Endothelial cell of umbilical vein (primary cell): ENCODE results near the gene PTDSS2. TPM values are rescaled to one million over a fixed set of nuclear protein-coding genes. Genes with fewer than 3 reads are reported as not detected.

Experiments
- BruUV-seq: library from RNA; stranded (reverse); fragments of 400-500 nt; replicated peaks from 2 replicates; lab custom pipeline; 2021; lab: Mats Ljungman, UMichigan
- CTCF ChIA-PET: fragments of 300-600, 350-600 bp; sonication (Branson Sonifier 250); formaldehyde crosslinking; loops from one replicate; lab custom pipeline; 2021; ENCODE audit warnings: antibody characterized with exemption, inconsistent platforms; lab: Charles Lee
- POLR2A ChIA-PET: fragments of 300-600, 350-600 bp; sonication (Branson Sonifier 250); formaldehyde crosslinking; loops from one replicate; lab custom pipeline; 2021; ENCODE audit warnings: antibody characterized with exemption, inconsistent platforms; lab: Charles Lee
- DNase-seq: peaks from one replicate; pipeline ENCODE4 v3.0.0-alpha.2; 2011; ENCODE audit warnings: low read depth, low spot score
- FAIRE-seq: peaks from 2 replicates; lab custom pipeline; 2011; peaks lifted over from hg19 to GRCh38; lab: Jason Lieb, UNC
- H2AFZ ChIP-seq: 2 replicates; pipeline ENCODE4 v1.6.0; 2012; ENCODE audit warnings: low read depth, low read length, control low read depth, inconsistent platforms
- H3K27ac ChIP-seq: 2 replicates; pipeline ENCODE4 v1.5.1; 2011; ENCODE audit warnings: low read depth, mild to moderate bottlenecking, control low read depth, low read length, moderate library complexity; ENCODE audit not compliant: insufficient read depth
- H3K27me3 ChIP-seq, 2 experiments: 2 replicates each; pipeline versions ENCODE4 v1.6.0 to v1.6.1; 2011; ENCODE audit warnings: low read length in 2 of 2, mixed read lengths in 1 of 2; ENCODE audit not compliant: control insufficient read depth in 2 of 2, insufficient read depth in 2 of 2
- H3K36me3 ChIP-seq, 2 experiments: 2 replicates in 1 of 2; 3 replicates in 1 of 2; pipeline ENCODE4 v1.5.1; 2011; ENCODE audit warnings: low read length in 2 of 2, mild to moderate bottlenecking in 1 of 2, moderate library complexity in 1 of 2; ENCODE audit not compliant: control insufficient read depth in 2 of 2, insufficient read depth in 2 of 2; ENCODE audit errors: extremely low read depth in 1 of 2
- H3K4me1 ChIP-seq: 3 replicates; pipeline ENCODE4 v1.5.1; 2011; ENCODE audit warnings: mild to moderate bottlenecking, low read length; ENCODE audit not compliant: control insufficient read depth, insufficient read depth; ENCODE audit errors: extremely low read depth
- H3K4me2 ChIP-seq: 2 replicates; pipeline ENCODE4 v1.6.1; 2011; ENCODE audit warnings: low read length, control low read depth, mixed read lengths; ENCODE audit not compliant: insufficient read depth
- H3K4me3 ChIP-seq, 3 experiments: fragments of 200-600 bp in 1 of 3; sonication (generic), shearing (Covaris generic) in 1 of 3; replicated peaks in 1 of 3; 2 replicates each; pipeline ENCODE4 v1.5.1; 2011 to 2016; ENCODE audit warnings: control low read depth in 3 of 3, low read length in 3 of 3, mild to moderate bottlenecking in 2 of 3, inconsistent platforms in 1 of 3, low read depth in 1 of 3, moderate library complexity in 1 of 3; ENCODE audit not compliant: insufficient read depth in 1 of 3
- H3K79me2 ChIP-seq: 2 replicates; pipeline ENCODE4 v1.6.0; 2012; ENCODE audit warnings: low read length, inconsistent platforms; ENCODE audit not compliant: control insufficient read depth, insufficient read depth
- H3K9ac ChIP-seq: replicated peaks from 2 replicates; pipeline ENCODE3; 2011; ENCODE audit warnings: low read length, control low read depth; ENCODE audit not compliant: insufficient read depth; ENCODE audit errors: extremely low read depth
- H3K9me1 ChIP-seq: replicated peaks from 3 replicates; pipeline ENCODE4 v1.6.0; 2011; ENCODE audit warnings: mild to moderate bottlenecking, low read length; ENCODE audit not compliant: control insufficient read depth, insufficient read depth; ENCODE audit errors: extremely low read depth
- H3K9me3 ChIP-seq: replicated peaks from 2 replicates; pipeline ENCODE4 v1.5.1; 2012; ENCODE audit warnings: low read length, inconsistent platforms; ENCODE audit not compliant: control insufficient read depth, insufficient read depth
- H4K20me1 ChIP-seq: replicated peaks from 2 replicates; pipeline ENCODE3; 2011; ENCODE audit warnings: mild to moderate bottlenecking, low read length; ENCODE audit not compliant: control insufficient read depth, insufficient read depth; ENCODE audit errors: extremely low read depth
- CTCF ChIP-seq, 2 donors: IDR thresholded peaks; 1 replicate in 1 of 2; 2 replicates in 1 of 2; pipeline ENCODE4 v1.5.1; 2011; ENCODE audit warnings: low read length in 2 of 2, mild to moderate bottlenecking in 2 of 2, moderate library complexity in 2 of 2, control low read depth in 1 of 2, inconsistent platforms in 1 of 2, low read depth in 1 of 2; ENCODE audit not compliant: insufficient read depth in 1 of 2; ENCODE audit errors: extremely low read depth in 1 of 2
- EZH2 ChIP-seq: IDR thresholded peaks from 2 replicates; pipeline ENCODE4 v1.6.1; 2012; ENCODE audit warnings: borderline replicate concordance, low read depth, mild to moderate bottlenecking, moderate library complexity, low read length, inconsistent platforms; ENCODE audit not compliant: severe bottlenecking
- FOS ChIP-seq: IDR thresholded peaks from 2 replicates; pipeline ENCODE4 v1.6.1; 2011; ENCODE audit warnings: mild to moderate bottlenecking, low read length, moderate library complexity, borderline replicate concordance; ENCODE audit not compliant: insufficient read depth
- GATA2 ChIP-seq: IDR thresholded peaks from 2 replicates; pipeline ENCODE4 v1.7.0; 2011; ENCODE audit warnings: low read depth, mild to moderate bottlenecking, moderate library complexity, mixed read lengths, low read length; ENCODE audit not compliant: insufficient read length, insufficient read depth
- JUN ChIP-seq: IDR thresholded peaks from 2 replicates; pipeline ENCODE4 v1.6.1; 2011; ENCODE audit warnings: borderline replicate concordance, low read depth; ENCODE audit not compliant: insufficient read length, insufficient read depth
- MYC ChIP-seq: IDR thresholded peaks from one replicate; pipeline ENCODE4 v1.6.1; 2011; ENCODE audit warnings: mild to moderate bottlenecking, low read depth, low read length
- POLR2A ChIP-seq: IDR thresholded peaks from 2 replicates; pipeline ENCODE4 v1.6.1; 2012; ENCODE audit warnings: low read depth, mild to moderate bottlenecking, control low read depth, low read length
- POLR2AphosphoS5 ChIP-seq: IDR thresholded peaks from 2 replicates; pipeline ENCODE4 v1.6.1; 2012; ENCODE audit warnings: low read depth, mild to moderate bottlenecking, control low read depth, low read length, moderate library complexity; ENCODE audit not compliant: insufficient read depth
- dilution Hi-C: fragments of 300-500 bp; cut with MboI; formaldehyde crosslinking; loops from one replicate; pipeline ENCODE4 v1.15.0; 2019; ENCODE audit warnings: low sequenced_read_pairs; ENCODE audit not compliant: extremely low pct_ligation_motif_present
- intact Hi-C: fragments of 100-400 bp; cut with micrococcal nuclease; formaldehyde crosslinking; loops from one replicate; pipeline ENCODE4 v1.10.0; 2022
- polyA plus RNA-seq, 4 experiments: library from polyadenylated mRNA; depleted of rRNA in 3 of 4; stranded (reverse) in 3 of 4; unstranded in 1 of 4; fragments of >200 nt; gene quantifications; 2 replicates each; pipeline versions ENCODE4 v1.2.1 to v1.2.3, GENCODE V29; 2011 to 2012; ENCODE audit warnings: missing spikeins in 1 of 4
- total RNA-seq: library from RNA; stranded (reverse); gene quantifications from 2 replicates; pipeline ENCODE4 v1.2.3, GENCODE V29; 2021
- TF ChIP-seq, protein P1 (sequence below): IDR thresholded peaks from 2 replicates; pipeline ENCODE4 v1.6.1; 2011; ENCODE audit not compliant: insufficient read depth, insufficient read length

PTDSS2 gene
- total and polyA plus RNA-seq, 2 donors (not counting 3 experiments of a cell fraction or from before 2014, with no cell fraction given), result 41.4 to 46.8 TPM

DNA sequence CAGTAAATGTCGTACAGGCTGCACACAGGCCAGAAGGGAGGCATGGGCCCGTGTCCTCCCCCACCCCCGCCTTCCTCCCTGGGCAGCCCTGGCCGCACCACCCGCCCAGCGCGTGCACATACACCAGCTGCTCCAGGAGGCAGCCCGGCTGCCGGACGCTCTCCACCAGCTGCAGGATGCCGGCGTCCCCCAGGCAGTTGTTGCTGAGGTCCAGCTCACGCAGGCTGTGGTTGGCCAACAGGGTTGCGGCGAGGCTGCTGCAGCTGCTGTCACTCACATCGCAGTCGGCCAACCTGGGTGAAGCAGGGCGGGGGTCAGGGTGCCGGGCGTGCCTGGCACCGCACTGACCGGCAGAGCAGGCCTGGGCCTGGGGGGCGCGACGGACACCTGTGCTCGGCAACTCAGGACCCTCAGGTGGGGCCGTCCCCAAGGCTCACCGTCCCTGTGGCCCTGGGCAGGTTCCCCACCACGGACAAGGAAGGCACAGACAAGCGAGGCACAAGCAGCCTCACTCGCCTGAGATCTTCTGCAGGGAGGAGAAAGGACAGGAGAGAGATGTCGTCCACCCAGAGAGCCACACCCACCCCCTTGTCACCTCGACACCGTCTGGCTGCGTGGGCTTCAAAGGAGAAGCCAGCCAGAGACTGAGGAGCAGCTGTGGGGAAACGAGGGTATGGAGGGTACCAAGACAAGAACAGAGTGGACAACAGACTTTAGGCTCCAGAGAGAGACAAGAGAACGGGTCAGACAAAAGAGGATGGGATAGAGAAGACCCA is 44.9 kb downstream of the PTDSS2 start:
- H3K9me3 ChIP-seq, result no peaks in the 10 kb centered on the region
- CTCF ChIA-PET, result no interaction called here
- no peaks in the 10 kb centered on the region for H4K20me1 ChIP-seq
- H3K4me3 ChIP-seq, result no peak overlapping the region
- H3K36me3 ChIP-seq, result peaks cover 5 to 63% of the 10 kb centered on the region in 2 experiments
- no TSS peak for BruUV-seq
- POLR2A ChIA-PET, result no interaction called here
- intact Hi-C loops, result no loop called here
- no peaks in the 10 kb centered on the region for H3K79me2 ChIP-seq
- H2AFZ ChIP-seq, result no peak overlapping the region
- dilution Hi-C loops, result no loop called here
- FAIRE-seq (no peak), DNase-seq (no peak)
- no peak overlapping the region for H3K4me2 ChIP-seq
- no peak overlapping the region for H3K9ac ChIP-seq
- H3K4me1 ChIP-seq, result no peaks in the 10 kb centered on the region
- H3K27ac ChIP-seq, result no peak overlapping the region
- no peak for TF ChIP-seq EZH2
- TF ChIP-seq FOS, result no peak
- TF ChIP-seq, protein P1, sequence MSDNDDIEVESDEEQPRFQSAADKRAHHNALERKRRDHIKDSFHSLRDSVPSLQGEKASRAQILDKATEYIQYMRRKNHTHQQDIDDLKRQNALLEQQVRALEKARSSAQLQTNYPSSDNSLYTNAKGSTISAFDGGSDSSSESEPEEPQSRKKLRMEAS, result no peak
- no peak for TF ChIP-seq JUN
- TF ChIP-seq MYC, result no peak
- TF ChIP-seq POLR2A, result no peak
- TF ChIP-seq CTCF (IDR thresholded peaks at IDR 0.05; ENCODE audit: extremely low read depth in 1 of 2, insufficient read depth in 1 of 2, low read depth in 1 of 2, low read length in 2 of 2), result no peak
- TF ChIP-seq POLR2AphosphoS5, result no peak
- no peak for TF ChIP-seq GATA2
- no peaks in the 10 kb centered on the region for H3K9me1 ChIP-seq
- H3K27me3 ChIP-seq, result no peaks in the 10 kb centered on the region
